ENCODE data around the gene NRF1. TPM values are rescaled to one million over a fixed set of nuclear protein-coding genes. Genes with fewer than 3 reads are reported as not detected.
A peak's percentile ranks its signal among the peaks of the same experiment; 100 is the strongest.
"Not testable (repeated sequence)": the region's sequence is repeated elsewhere in the genome, so short reads cannot be mapped to it uniquely, and the experiment has no call there.

The NRF1 gene
- 29.7 and 32.4 TPM in 2 replicates for total RNA-seq
- long read RNA-seq, transcript NRF1-201 (11 exons, 2,424 nt), result major isoform, 19 of 46 reads
- long read RNA-seq, transcript NRF1-205 (11 exons, 3,528 nt), result minor isoform, 6 of 46 reads
- long read RNA-seq, partial matches to known transcripts, result 9 of 46 reads
- long read RNA-seq, other reads (novel, unspliced or antisense), result 12 of 46 reads

DNA sequence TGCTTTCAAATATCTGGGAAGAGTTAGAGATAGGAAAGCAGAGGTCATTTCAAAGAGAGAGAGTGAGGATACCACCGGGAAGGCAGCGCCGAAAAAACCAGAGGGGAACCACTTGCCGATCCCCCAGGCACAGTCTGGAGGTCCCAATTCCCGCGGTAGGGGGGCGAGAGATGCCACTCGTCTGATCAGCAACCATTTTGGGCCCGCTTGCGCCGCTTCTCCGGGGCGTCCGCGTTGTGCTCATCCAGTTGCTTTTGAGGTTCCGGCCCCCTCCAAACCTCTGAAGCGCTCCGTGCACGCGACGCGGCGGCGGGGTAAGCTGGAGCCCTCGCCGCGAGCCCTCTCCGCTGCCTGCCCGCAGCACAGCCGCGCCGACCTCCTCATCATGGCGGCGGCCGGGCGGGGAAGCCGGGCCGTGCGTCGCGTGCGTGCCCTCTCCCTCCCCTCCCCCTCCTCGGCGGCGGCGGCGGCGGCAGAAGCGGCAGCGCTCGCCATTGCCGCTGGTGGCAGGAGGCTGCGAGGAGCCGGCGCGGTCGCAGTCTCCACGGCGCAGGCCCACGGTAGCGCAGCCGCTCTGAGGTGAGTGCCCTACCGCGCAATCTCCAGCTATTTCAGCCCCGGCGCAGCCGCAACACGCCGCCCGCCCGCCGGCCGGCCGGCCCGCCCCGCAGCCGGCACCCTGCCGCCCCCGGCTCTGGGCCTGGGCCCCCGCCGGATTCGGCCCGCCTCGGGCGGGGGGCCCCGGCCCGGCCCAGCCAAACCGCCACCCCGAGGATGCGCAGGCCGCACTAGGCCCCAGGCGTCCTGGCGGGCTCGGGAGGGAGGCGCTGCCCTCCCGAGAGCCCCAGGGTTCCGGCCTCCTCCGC is at the start of gene NRF1:
Gene NRF1, plus strand, starts transcription at position 475 of the 866 bp plus-strand sequence. CDS start 45,632 bp downstream, outside the sequence.
- H3K27me3 Mint-ChIP-seq, result no peaks in the 10 kb centered on the region
- peak within 1 kb of the TSS; percentile 99 for H3K27ac Mint-ChIP-seq
- TF ChIP-seq, protein P1, sequence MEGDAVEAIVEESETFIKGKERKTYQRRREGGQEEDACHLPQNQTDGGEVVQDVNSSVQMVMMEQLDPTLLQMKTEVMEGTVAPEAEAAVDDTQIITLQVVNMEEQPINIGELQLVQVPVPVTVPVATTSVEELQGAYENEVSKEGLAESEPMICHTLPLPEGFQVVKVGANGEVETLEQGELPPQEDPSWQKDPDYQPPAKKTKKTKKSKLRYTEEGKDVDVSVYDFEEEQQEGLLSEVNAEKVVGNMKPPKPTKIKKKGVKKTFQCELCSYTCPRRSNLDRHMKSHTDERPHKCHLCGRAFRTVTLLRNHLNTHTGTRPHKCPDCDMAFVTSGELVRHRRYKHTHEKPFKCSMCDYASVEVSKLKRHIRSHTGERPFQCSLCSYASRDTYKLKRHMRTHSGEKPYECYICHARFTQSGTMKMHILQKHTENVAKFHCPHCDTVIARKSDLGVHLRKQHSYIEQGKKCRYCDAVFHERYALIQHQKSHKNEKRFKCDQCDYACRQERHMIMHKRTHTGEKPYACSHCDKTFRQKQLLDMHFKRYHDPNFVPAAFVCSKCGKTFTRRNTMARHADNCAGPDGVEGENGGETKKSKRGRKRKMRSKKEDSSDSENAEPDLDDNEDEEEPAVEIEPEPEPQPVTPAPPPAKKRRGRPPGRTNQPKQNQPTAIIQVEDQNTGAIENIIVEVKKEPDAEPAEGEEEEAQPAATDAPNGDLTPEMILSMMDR (IDR thresholded peaks at IDR 0.05; ENCODE audit: unreplicated experiment), result peak; percentile 22
- peak; percentile 86 for DNase-seq (ENCODE audit: low spot score, unreplicated experiment)
- peak within 1 kb of the TSS; percentile 99 for H3K4me3 Mint-ChIP-seq (ENCODE audit: low read depth)
- H3K4me1 Mint-ChIP-seq (ENCODE audit: low read depth), result peaks cover 28% of the 10 kb centered on the region
- H3K9me3 Mint-ChIP-seq (ENCODE audit: low read depth), result no peaks in the 10 kb centered on the region
- H3K36me3 Mint-ChIP-seq (ENCODE audit: insufficient read depth), result peaks cover 16% of the 10 kb centered on the region

- not testable (repeated sequence) for H3K4me1 Mint-ChIP-seq (ENCODE audit: low read depth); H3K36me3 Mint-ChIP-seq (ENCODE audit: insufficient read depth); H3K4me3 Mint-ChIP-seq (ENCODE audit: low read depth); H3K27ac Mint-ChIP-seq; DNase-seq (ENCODE audit: low spot score, unreplicated experiment)
- H3K9me3 Mint-ChIP-seq (ENCODE audit: low read depth), result peaks cover 11% of the 10 kb centered on the region
- peaks cover 11% of the 10 kb centered on the region for H3K27me3 Mint-ChIP-seq
Observed at GRCh38 chr7:129566323-129566722, 45.2 kb upstream of the NRF1 start.

- peaks cover 11% of the 10 kb centered on the region for H3K27me3 Mint-ChIP-seq
- no peak overlapping the region for H3K27ac Mint-ChIP-seq
- peaks cover 11% of the 10 kb centered on the region for H3K9me3 Mint-ChIP-seq (ENCODE audit: low read depth)
- no peak overlapping the region for H3K4me3 Mint-ChIP-seq (ENCODE audit: low read depth)
- no peak for DNase-seq (ENCODE audit: low spot score, unreplicated experiment)
- H3K36me3 Mint-ChIP-seq (ENCODE audit: insufficient read depth), result no peaks in the 10 kb centered on the region
- TF ChIP-seq, protein P1 (IDR thresholded peaks at IDR 0.05; ENCODE audit: unreplicated experiment), result no peak
- H3K4me1 Mint-ChIP-seq (ENCODE audit: low read depth), result peaks cover 2% of the 10 kb centered on the region
Observed at GRCh38 chr7:129567377-129567776, 44.1 kb upstream of the NRF1 start.

- Mint-ChIP-seq H3K4me1 (ENCODE audit: low read depth) (peaks cover 2% of the 10 kb centered on the region), H3K27me3 (peaks cover 11% of the 10 kb centered on the region), H3K27ac (no peak overlapping the region), H3K36me3 (ENCODE audit: insufficient read depth) (no peaks in the 10 kb centered on the region), H3K9me3 (ENCODE audit: low read depth) (peaks cover 11% of the 10 kb centered on the region), H3K4me3 (ENCODE audit: low read depth) (no peak overlapping the region)
- TF ChIP-seq, protein P1 (IDR thresholded peaks at IDR 0.05; ENCODE audit: unreplicated experiment), result no peak
- DNase-seq (ENCODE audit: low spot score, unreplicated experiment), result no peak
Observed at GRCh38 chr7:129568240-129568639, 43.3 kb upstream of the NRF1 start.

DNA sequence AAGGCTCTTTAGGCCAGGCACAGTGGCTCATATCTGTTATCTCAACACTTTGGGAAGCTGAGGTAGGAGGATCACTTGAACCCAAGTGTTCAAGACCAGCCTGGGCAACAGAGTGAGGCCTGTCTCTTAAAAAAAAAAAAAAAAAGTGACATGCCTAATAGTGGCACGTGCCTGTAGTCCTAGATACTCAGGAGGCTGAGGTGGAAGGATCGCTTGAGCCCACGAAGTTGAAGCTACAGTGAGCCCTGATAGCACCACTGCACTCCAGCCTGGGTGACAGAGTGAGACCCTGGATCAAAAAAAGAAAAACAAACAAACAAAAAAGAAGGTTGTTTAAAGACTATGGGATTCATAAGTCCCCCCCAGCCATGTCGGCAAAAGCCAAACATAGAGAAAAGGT is 42.2 kb upstream of the NRF1 start:
- TF ChIP-seq, protein P1 (IDR thresholded peaks at IDR 0.05; ENCODE audit: unreplicated experiment), result no peak
- Mint-ChIP-seq H3K27me3 (peaks cover 6% of the 10 kb centered on the region), H3K4me1 (ENCODE audit: low read depth) (peaks cover 2% of the 10 kb centered on the region), H3K36me3 (ENCODE audit: insufficient read depth) (no peaks in the 10 kb centered on the region), H3K4me3 (ENCODE audit: low read depth) (no peak overlapping the region), H3K9me3 (ENCODE audit: low read depth) (peaks cover 11% of the 10 kb centered on the region), H3K27ac (no peak overlapping the region)
- no peak for DNase-seq (ENCODE audit: low spot score, unreplicated experiment)

Data from progenitor cell of endocrine pancreas (in vitro differentiated cells).